ENCODE data around the gene GABBR2.
"Not testable (repeated sequence)": the region's sequence is repeated elsewhere in the genome, so short reads cannot be mapped to it uniquely, and the experiment has no call there.

Gene GABBR2

DNA sequence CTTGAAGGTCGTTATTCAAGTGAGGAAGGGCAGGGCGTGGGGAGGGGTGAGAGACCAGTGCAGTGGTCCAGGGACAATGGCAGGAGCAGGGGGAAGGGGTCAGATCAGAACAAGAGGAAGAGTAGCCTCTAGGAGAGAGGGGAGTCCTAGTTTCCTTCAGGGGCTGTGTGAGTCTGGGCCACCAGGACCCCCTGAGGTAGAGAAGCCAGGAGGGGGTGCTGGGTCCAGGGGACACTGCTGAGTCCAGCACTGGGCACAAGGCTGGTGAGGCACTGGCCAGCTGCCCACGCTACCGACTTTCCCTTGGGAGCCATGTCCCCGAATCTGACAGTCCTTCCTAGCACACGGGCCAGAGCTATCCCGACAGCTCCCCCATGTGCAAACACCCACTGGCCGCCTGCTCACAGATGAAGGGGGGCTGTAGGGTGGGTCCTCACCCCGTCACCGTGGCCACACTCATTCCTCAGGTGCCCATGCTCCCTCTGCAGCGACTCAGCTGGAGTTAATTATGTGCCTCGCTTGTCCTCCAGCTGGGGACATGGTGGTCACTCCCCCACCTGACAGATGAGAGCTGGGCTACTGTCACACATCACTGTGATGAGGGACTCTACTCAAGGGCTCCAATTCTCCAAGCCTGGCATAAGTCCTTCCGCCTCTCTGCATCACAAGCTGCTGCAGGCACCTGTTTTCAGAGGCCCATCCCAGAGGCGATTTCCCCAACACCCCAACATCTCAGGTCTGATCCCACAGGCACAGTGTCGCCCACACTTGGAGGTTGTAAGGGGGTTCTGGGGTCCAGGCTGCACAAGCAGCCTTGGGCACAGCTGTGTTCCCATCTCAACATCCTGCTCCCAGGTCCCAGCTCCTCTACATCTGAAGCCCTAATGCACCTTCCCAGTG lies 115.1 kb downstream of the GABBR2 start:
- TF ChIP-seq, protein P1, sequence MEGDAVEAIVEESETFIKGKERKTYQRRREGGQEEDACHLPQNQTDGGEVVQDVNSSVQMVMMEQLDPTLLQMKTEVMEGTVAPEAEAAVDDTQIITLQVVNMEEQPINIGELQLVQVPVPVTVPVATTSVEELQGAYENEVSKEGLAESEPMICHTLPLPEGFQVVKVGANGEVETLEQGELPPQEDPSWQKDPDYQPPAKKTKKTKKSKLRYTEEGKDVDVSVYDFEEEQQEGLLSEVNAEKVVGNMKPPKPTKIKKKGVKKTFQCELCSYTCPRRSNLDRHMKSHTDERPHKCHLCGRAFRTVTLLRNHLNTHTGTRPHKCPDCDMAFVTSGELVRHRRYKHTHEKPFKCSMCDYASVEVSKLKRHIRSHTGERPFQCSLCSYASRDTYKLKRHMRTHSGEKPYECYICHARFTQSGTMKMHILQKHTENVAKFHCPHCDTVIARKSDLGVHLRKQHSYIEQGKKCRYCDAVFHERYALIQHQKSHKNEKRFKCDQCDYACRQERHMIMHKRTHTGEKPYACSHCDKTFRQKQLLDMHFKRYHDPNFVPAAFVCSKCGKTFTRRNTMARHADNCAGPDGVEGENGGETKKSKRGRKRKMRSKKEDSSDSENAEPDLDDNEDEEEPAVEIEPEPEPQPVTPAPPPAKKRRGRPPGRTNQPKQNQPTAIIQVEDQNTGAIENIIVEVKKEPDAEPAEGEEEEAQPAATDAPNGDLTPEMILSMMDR (IDR thresholded peaks at IDR 0.05; ENCODE audit: low read depth, low read length, missing control alignments): no peak
- in situ Hi-C loops (cut with HindIII; ENCODE audit: low pct_ligation_motif_present, low sequenced_read_pairs): no loop called here
- Histone ChIP-seq H3K36me3 (replicated peaks) (no peaks in the 10 kb centered on the region), H3K27me3 (replicated peaks) (peaks cover 2% of the 10 kb centered on the region), H3K27ac (no peak overlapping the region), H3K4me3 (ENCODE audit: low read depth, low read length) (no peak overlapping the region)
- DNase-seq: no peak

DNA sequence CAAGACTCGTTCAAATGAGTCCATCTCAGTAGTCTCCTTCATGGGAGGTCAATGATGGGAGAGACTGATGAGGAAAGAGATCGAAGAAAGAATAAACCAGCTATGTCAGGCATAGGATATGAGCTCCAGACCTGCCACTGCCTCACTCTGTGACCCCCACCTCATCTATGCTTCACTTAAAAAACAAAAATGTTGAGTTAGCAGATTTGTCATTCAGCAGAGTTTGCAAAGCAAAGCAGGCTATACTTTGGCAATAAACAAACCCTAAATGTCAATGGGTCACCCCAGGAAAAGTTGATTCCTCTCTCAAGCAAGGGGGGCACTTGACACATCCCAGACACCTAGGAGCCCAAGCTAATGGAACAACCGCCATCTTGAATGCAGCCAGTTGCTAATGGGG lies 117.0 kb downstream of the GABBR2 start:
- Histone ChIP-seq H3K36me3 (replicated peaks) (no peaks in the 10 kb centered on the region), H3K27ac (no peak overlapping the region), H3K4me3 (ENCODE audit: low read depth, low read length) (no peak overlapping the region), H3K27me3 (replicated peaks) (peaks cover 5% of the 10 kb centered on the region)
- TF ChIP-seq, protein P1 (IDR thresholded peaks at IDR 0.05; ENCODE audit: low read depth, low read length, missing control alignments): no peak
- DNase-seq: no peak
- in situ Hi-C loops (cut with HindIII; ENCODE audit: low pct_ligation_motif_present, low sequenced_read_pairs): no loop called here

DNA sequence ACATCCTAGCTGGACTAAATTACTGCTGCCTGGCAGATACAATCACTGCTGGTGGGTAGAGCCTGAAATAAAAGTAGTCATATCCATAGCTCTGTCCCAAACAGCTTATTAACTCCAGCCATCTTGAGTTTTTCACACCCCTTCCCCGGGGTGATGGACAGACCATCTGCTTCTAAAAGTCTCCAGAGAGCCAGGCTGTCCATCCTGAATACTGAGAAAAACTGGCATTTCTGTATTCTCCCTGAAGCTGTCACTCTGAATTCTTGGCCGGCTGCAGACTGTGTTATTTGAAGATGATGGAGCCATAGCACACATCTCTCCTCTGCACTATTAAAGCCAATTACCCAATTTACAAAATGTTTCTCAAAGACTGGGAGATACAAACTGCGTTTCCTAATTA lies 118.6 kb downstream of the GABBR2 start:
- no peak overlapping the region for H3K4me3 ChIP-seq (ENCODE audit: low read depth, low read length)
- DNase-seq: no peak
- H3K36me3 ChIP-seq (replicated peaks): no peaks in the 10 kb centered on the region
- no peak overlapping the region for H3K27ac ChIP-seq
- TF ChIP-seq, protein P1 (IDR thresholded peaks at IDR 0.05; ENCODE audit: low read depth, low read length, missing control alignments): no peak
- in situ Hi-C loops (cut with HindIII; ENCODE audit: low pct_ligation_motif_present, low sequenced_read_pairs): no loop called here
- H3K27me3 ChIP-seq (replicated peaks): peaks cover 5% of the 10 kb centered on the region

DNA sequence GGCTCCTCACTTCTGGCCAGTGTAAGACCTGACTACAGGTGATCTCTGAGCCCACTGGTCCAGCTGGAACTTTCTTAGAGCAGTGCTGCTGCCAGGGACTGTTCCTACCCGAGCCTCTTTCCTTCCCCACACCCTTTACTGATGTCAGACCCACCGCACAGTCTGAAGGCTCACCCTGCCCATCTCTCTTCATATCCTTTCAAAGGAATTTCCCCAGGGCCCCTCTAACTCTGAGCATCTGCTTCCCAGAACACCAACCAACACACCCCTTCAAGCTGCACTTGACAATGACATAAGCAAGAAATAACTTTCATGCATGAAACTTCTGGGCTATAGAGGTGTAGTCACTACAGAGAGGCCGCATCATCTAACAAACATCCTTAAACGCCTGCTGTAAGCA lies 119.6 kb downstream of the GABBR2 start:
- Histone ChIP-seq H3K4me3 (ENCODE audit: low read depth, low read length) (no peak overlapping the region), H3K27ac (no peak overlapping the region), H3K27me3 (replicated peaks) (peaks cover 5% of the 10 kb centered on the region), H3K36me3 (replicated peaks) (no peaks in the 10 kb centered on the region)
- DNase-seq: no peak
- in situ Hi-C loops (cut with HindIII; ENCODE audit: low pct_ligation_motif_present, low sequenced_read_pairs): no loop called here
- TF ChIP-seq, protein P1 (IDR thresholded peaks at IDR 0.05; ENCODE audit: low read depth, low read length, missing control alignments): no peak

DNA sequence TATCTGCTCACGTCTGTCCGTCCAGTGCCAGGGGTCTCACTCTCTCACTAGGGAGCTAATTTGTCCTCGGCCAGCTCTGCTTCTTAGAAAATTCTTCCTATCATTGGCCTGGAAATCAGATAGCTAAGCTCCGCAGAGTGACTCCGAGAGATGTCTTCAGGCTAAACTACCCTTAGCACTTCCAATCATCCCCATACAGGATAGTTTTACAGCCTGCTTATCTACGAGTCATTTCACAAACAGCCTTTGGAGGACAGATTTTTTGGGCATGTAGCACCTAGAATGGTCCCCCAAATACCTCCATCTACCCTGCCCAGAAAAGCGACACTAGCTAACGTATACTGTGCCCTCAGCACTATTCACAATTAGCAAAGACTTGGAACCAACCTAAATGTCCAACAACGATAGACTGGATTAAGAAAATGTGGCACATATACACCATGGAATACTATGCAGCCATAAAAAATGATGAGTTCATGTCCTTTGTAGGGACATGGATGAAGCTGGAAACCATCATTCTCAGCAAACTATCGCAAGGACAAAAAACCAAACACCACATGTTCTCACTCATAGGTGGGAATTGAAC lies 123.8 kb downstream of the GABBR2 start:
- H3K27ac ChIP-seq; H3K27me3 ChIP-seq (replicated peaks); H3K4me3 ChIP-seq (ENCODE audit: low read depth, low read length); H3K36me3 ChIP-seq (replicated peaks); DNase-seq; in situ Hi-C loops (cut with HindIII; ENCODE audit: low pct_ligation_motif_present, low sequenced_read_pairs): not testable (repeated sequence)

DNA sequence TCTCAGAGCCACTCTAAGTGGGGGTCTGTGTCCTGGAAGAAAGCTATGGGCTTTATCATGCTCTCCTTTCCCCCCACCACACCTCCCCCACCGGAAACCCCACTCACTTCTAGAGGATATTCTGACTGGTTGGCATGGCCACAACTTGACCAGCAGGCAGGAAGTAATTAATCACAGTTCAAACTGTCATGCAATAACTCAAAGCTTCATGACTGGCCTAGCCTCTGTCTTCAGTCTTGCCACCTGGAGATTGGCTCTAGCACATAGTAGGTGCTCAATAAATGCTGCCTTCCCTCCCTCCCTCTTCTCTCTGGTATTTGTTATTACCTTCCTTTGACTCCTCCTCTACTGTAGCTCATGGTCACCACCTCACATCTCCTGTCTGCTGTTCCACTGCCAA lies 124.7 kb downstream of the GABBR2 start:
- no peak for DNase-seq
- Histone ChIP-seq H3K27me3 (replicated peaks) (peaks cover 3% of the 10 kb centered on the region), H3K4me3 (ENCODE audit: low read depth, low read length) (no peak overlapping the region), H3K36me3 (replicated peaks) (no peaks in the 10 kb centered on the region), H3K27ac (no peak overlapping the region)
- in situ Hi-C loops (cut with HindIII; ENCODE audit: low pct_ligation_motif_present, low sequenced_read_pairs): no loop called here
- TF ChIP-seq, protein P1 (IDR thresholded peaks at IDR 0.05; ENCODE audit: low read depth, low read length, missing control alignments): no peak

Measured in brain microvascular endothelial cell (primary cell).